ENCODE measurements around the gene SMAD3. TPM values are rescaled to one million over a fixed set of nuclear protein-coding genes. Genes with fewer than 3 reads are reported as not detected.

SMAD3 gene
- total RNA-seq, 1 experiment from 2014 or later: 89.2 TPM

DNA sequence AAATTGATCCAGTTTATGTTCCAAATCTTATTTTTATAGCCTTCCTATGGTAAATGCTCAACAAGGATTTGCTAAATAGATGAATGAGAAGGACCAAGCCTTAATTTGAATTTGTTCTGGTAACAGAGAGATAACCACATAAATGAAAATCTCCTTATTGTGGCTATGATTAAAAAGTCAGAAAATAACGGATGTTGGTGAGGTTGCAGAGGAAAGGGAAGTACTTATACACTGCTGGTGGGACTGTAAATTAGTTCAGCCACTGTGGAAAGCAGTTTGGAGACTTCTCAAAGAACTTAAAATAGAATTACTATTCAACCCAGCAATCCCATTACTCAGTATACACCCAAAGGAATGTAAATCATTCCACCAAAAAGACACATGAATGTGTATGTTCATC lies 162.9 kb downstream of the SMAD3 start:
- Histone ChIP-seq H2AFZ (ENCODE audit: low read depth, low read length, poor library complexity, severe bottlenecking) (no peak overlapping the region), H3K79me2 (ENCODE audit: insufficient read depth, low read length) (peaks cover 1% of the 10 kb centered on the region; the same call in 1 of the 2 replicates), H3K9me3 (ENCODE audit: control insufficient read depth in 1 of 2, insufficient read depth in 1 of 2, low read depth in 1 of 2, low read length in 2 of 2) (no peaks in the 10 kb centered on the region), H3K4me3 (replicated peaks in 1 of 2; ENCODE audit: low read depth in 1 of 2, low read length in 2 of 2) (no peak overlapping the region), H3K4me1 (ENCODE audit: control insufficient read depth in 1 of 2, insufficient read depth in 2 of 2, low read length in 2 of 2) (no peaks in the 10 kb centered on the region), H3K27me3 (ENCODE audit: insufficient read depth, low read length) (no peaks in the 10 kb centered on the region), H4K20me1 (ENCODE audit: insufficient read depth) (no peaks in the 10 kb centered on the region), H3K27ac (ENCODE audit: low read depth, low read length) (no peak overlapping the region), H3K9ac (ENCODE audit: low read length) (no peak overlapping the region), H3K9me2 (ENCODE audit: insufficient read depth) (no peaks in the 10 kb centered on the region), H3K4me2 (ENCODE audit: low read length) (no peak overlapping the region), H3K36me3 (ENCODE audit: control insufficient read depth in 1 of 2, insufficient read depth in 2 of 2, low read length in 2 of 2) (peaks cover 5 to 24% of the 10 kb centered on the region in 2 experiments; a peak in 2 of 4 replicates)
- ChIA-PET RAD21 (ENCODE audit: low non-redundant PET in 1 of 2, low total read pairs in 2 of 2, uncharacterized antibody in 2 of 2, unreplicated experiment in 2 of 2) (interaction anchor here in 1 of 2 experiments (0.6 kb wide), 1 partner anchor 51 kb away, joined by 4 read pairs; no protein-coding TSS in a partner anchor), CTCF (no interaction called here), POLR2A (no interaction called here)
- TF ChIP-seq YY1 (IDR thresholded peaks at IDR 0.05; ENCODE audit: extremely low read depth, insufficient replicate concordance, low read depth, low read length) (no peak), ZFX (IDR thresholded peaks at IDR 0.05) (no peak), TCF7L2 (IDR thresholded peaks at IDR 0.05; ENCODE audit: borderline replicate concordance, extremely low read depth, insufficient read depth, insufficient read length) (no peak), RAD21 (IDR thresholded peaks at IDR 0.05; ENCODE audit: low read depth) (no peak), JUND (IDR thresholded peaks at IDR 0.05) (no peak), SRF (IDR thresholded peaks at IDR 0.05; ENCODE audit: low read depth) (no peak), EZH2 (IDR thresholded peaks at IDR 0.05) (no peak), EZH2phosphoT487 (IDR thresholded peaks at IDR 0.05; ENCODE audit: borderline replicate concordance) (no peak), POLR2A (IDR thresholded peaks at IDR 0.05; ENCODE audit: borderline replicate concordance, extremely low read depth, insufficient read depth, insufficient read length) (no peak), FOSL1 (IDR thresholded peaks at IDR 0.05; ENCODE audit: low read depth) (no peak), EGR1 (IDR thresholded peaks at IDR 0.05; ENCODE audit: low read depth) (no peak)
- TF ChIP-seq, protein P1, sequence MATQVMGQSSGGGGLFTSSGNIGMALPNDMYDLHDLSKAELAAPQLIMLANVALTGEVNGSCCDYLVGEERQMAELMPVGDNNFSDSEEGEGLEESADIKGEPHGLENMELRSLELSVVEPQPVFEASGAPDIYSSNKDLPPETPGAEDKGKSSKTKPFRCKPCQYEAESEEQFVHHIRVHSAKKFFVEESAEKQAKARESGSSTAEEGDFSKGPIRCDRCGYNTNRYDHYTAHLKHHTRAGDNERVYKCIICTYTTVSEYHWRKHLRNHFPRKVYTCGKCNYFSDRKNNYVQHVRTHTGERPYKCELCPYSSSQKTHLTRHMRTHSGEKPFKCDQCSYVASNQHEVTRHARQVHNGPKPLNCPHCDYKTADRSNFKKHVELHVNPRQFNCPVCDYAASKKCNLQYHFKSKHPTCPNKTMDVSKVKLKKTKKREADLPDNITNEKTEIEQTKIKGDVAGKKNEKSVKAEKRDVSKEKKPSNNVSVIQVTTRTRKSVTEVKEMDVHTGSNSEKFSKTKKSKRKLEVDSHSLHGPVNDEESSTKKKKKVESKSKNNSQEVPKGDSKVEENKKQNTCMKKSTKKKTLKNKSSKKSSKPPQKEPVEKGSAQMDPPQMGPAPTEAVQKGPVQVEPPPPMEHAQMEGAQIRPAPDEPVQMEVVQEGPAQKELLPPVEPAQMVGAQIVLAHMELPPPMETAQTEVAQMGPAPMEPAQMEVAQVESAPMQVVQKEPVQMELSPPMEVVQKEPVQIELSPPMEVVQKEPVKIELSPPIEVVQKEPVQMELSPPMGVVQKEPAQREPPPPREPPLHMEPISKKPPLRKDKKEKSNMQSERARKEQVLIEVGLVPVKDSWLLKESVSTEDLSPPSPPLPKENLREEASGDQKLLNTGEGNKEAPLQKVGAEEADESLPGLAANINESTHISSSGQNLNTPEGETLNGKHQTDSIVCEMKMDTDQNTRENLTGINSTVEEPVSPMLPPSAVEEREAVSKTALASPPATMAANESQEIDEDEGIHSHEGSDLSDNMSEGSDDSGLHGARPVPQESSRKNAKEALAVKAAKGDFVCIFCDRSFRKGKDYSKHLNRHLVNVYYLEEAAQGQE (IDR thresholded peaks at IDR 0.05; ENCODE audit: low read depth): no peak
- DNase-seq (ENCODE audit: low read depth, low spot score) (no peak), ATAC-seq (no peak)
- no TSS peak for BruUV-seq (replicated peaks)
- intact Hi-C loops (cut with micrococcal nuclease): no loop called here
